Loucy (cell line): ENCODE results near the gene GORASP1.

Experiments
- H2AFZ ChIP-seq: fragments of 200-600 bp; sonication (generic); 2 replicates; pipeline ENCODE4 v1.6.0; 2016; ENCODE audit warnings: antibody characterized with exemption, mild to moderate bottlenecking, low read length, moderate library complexity
- H3F3A ChIP-seq: fragments of 200-600 bp; 2 replicates; pipeline ENCODE4 v1.6.0; 2016; ENCODE audit warnings: antibody characterized with exemption, low read depth, mild to moderate bottlenecking
- H3K27me3 ChIP-seq: fragments of 200-600 bp; sonication (generic); 2 replicates; pipeline ENCODE4 v1.6.1; 2014; ENCODE audit warnings: low read length, mild to moderate bottlenecking; ENCODE audit not compliant: insufficient read depth, poor library complexity, severe bottlenecking
- H3K36me3 ChIP-seq: fragments of 200-600 bp; sonication (generic); 2 replicates; pipeline ENCODE4 v1.6.1; 2016; ENCODE audit warnings: low read length; ENCODE audit not compliant: insufficient read depth
- H3K4me1 ChIP-seq: fragments of 200-600 bp; sonication (generic); 2 replicates; pipeline ENCODE4 v1.5.1; 2014; ENCODE audit warnings: low read length, mild to moderate bottlenecking; ENCODE audit not compliant: insufficient read depth, poor library complexity, severe bottlenecking
- H3K4me2 ChIP-seq: fragments of 200-600 bp; sonication (generic); 2 replicates; pipeline ENCODE4 v1.6.0; 2014; ENCODE audit warnings: antibody characterized with exemption, low read length, low read depth, mild to moderate bottlenecking; ENCODE audit not compliant: poor library complexity, severe bottlenecking
- H3K4me3 ChIP-seq: fragments of 200-600 bp; sonication (generic); 2 replicates; pipeline ENCODE4 v1.5.1; 2014; ENCODE audit warnings: low read length, mild to moderate bottlenecking, mixed read lengths; ENCODE audit not compliant: poor library complexity, severe bottlenecking
- H3K79me2 ChIP-seq: fragments of 200-600 bp; sonication (generic); 2 replicates; pipeline ENCODE4 v1.6.1; 2014; ENCODE audit warnings: low read length; ENCODE audit not compliant: insufficient read depth
- H3K9ac ChIP-seq: fragments of 200-600 bp; sonication (generic); 2 replicates; pipeline ENCODE4 v1.6.0; 2014; ENCODE audit warnings: mild to moderate bottlenecking, low read depth, low read length, moderate library complexity; ENCODE audit not compliant: poor library complexity, severe bottlenecking
- H3K9me2 ChIP-seq: fragments of 200-600 bp; sonication (generic); replicated peaks from 2 replicates; pipeline ENCODE4 v1.6.1; 2016; ENCODE audit warnings: low read depth, low read length, mixed read lengths
- H3K9me3 ChIP-seq: fragments of 200-600 bp; sonication (generic); 2 replicates; pipeline ENCODE4 v1.6.1; 2014; ENCODE audit warnings: mild to moderate bottlenecking, antibody characterized with exemption, low read length, low read depth; ENCODE audit not compliant: insufficient read depth
- H4K20me1 ChIP-seq: fragments of 200-600 bp; sonication (generic); 2 replicates; pipeline ENCODE4 v1.6.0; 2014; ENCODE audit warnings: antibody characterized with exemption, low read length, mild to moderate bottlenecking; ENCODE audit not compliant: insufficient read depth, poor library complexity, severe bottlenecking
- CTCF ChIP-seq: fragments of 200-600 bp; sonication (generic); conservative IDR thresholded peaks from 2 replicates; pipeline ENCODE4 v1.5.1; 2014; ENCODE audit warnings: mild to moderate bottlenecking, antibody characterized with exemption, low read length
- EZH2phosphoT487 ChIP-seq: fragments of 200-600 bp; IDR thresholded peaks from 2 replicates; pipeline ENCODE4 v1.6.1; 2018; ENCODE audit warnings: antibody characterized with exemption, mild to moderate bottlenecking, moderate library complexity, borderline replicate concordance

GORASP1 gene

GRCh38 chr3:39090922-39091321 lies 16.5 kb downstream of the GORASP1 start:
- peaks cover 94% of the 10 kb centered on the region; the same call in 1 of the 2 replicates for H3K36me3 ChIP-seq
- no peaks in the 10 kb centered on the region for H3K27me3 ChIP-seq
- no peaks in the 10 kb centered on the region for H4K20me1 ChIP-seq
- H3K4me1 ChIP-seq: no peaks in the 10 kb centered on the region
- H3K4me3 ChIP-seq: no peak overlapping the region
- H2AFZ ChIP-seq: no peak overlapping the region
- H3K79me2 ChIP-seq: no peaks in the 10 kb centered on the region
- TF ChIP-seq CTCF (no peak), EZH2phosphoT487 (no peak)
- no peaks in the 10 kb centered on the region for H3K9me3 ChIP-seq
- no peaks in the 10 kb centered on the region for H3F3A ChIP-seq
- H3K9me2 ChIP-seq: no peaks in the 10 kb centered on the region
- H3K9ac ChIP-seq: no peak overlapping the region
- no peak overlapping the region for H3K4me2 ChIP-seq

GRCh38 chr3:39088889-39089288 lies 18.5 kb downstream of the GORASP1 start:
- H2AFZ ChIP-seq: no peak overlapping the region
- no peak overlapping the region for H3K4me2 ChIP-seq
- no peaks in the 10 kb centered on the region for H3F3A ChIP-seq
- no peaks in the 10 kb centered on the region for H3K79me2 ChIP-seq
- H3K9me2 ChIP-seq: no peaks in the 10 kb centered on the region
- no peak overlapping the region for H3K4me3 ChIP-seq
- H4K20me1 ChIP-seq: no peaks in the 10 kb centered on the region
- no peaks in the 10 kb centered on the region for H3K4me1 ChIP-seq
- H3K36me3 ChIP-seq: peaks cover 85% of the 10 kb centered on the region; the same call in 1 of the 2 replicates
- no peaks in the 10 kb centered on the region for H3K9me3 ChIP-seq
- TF ChIP-seq CTCF (no peak), EZH2phosphoT487 (no peak)
- no peak overlapping the region for H3K9ac ChIP-seq
- no peaks in the 10 kb centered on the region for H3K27me3 ChIP-seq

GRCh38 chr3:39088456-39088855 lies 19.0 kb downstream of the GORASP1 start:
- Histone ChIP-seq H3K36me3 (peaks cover 81% of the 10 kb centered on the region; the same call in 1 of the 2 replicates), H3K9me3 (no peaks in the 10 kb centered on the region)

More at GRCh38 chr3:39088456-39088855, 19.0 kb downstream of the GORASP1 start:
- no peaks in the 10 kb centered on the region for H3K4me1 ChIP-seq
- no peak overlapping the region for H2AFZ ChIP-seq
- H3F3A ChIP-seq: no peaks in the 10 kb centered on the region
- TF ChIP-seq EZH2phosphoT487 (no peak), CTCF (no peak)
- no peaks in the 10 kb centered on the region for H3K79me2 ChIP-seq
- H3K9me2 ChIP-seq: no peaks in the 10 kb centered on the region
- no peaks in the 10 kb centered on the region for H3K27me3 ChIP-seq
- no peak overlapping the region for H3K4me2 ChIP-seq
- no peak overlapping the region for H3K9ac ChIP-seq
- no peaks in the 10 kb centered on the region for H4K20me1 ChIP-seq
- no peak overlapping the region for H3K4me3 ChIP-seq
